H1 (cell line): ENCODE data around the gene CFL2. TPM values are rescaled to one million over a fixed set of nuclear protein-coding genes. Genes with fewer than 3 reads are reported as not detected.

Experiments
- MAX ChIP-seq: IDR thresholded peaks from 2 replicates; pipeline ENCODE4 v1.6.1; 2012; ENCODE audit warnings: inconsistent platforms
- SP1 ChIP-seq: IDR thresholded peaks from 2 replicates; pipeline ENCODE4 v1.6.1; 2011; ENCODE audit warnings: low read depth, low read length
- polyA plus RNA-seq, 7 experiments: library from polyadenylated mRNA; depleted of rRNA in 3 of 7; stranded (reverse) in 5 of 7; unstranded in 2 of 7; fragments of >200 nt in 5 of 7; fragments of 200-250 nt in 2 of 7; gene quantifications; 1 replicate in 5 of 7; 2 replicates in 1 of 7; 4 replicates in 1 of 7; pipeline versions ENCODE4 v1.2.1 to v1.2.3, GENCODE V29; 2011 to 2013; ENCODE audit warnings: missing spikeins in 2 of 7, mixed read lengths in 2 of 7
- total RNA-seq: library from RNA; stranded (reverse); fragmentation: NEBNext Ultra II Directional; extraction: Animal tissue kit (Norgen Biotek cat#: 25700); gene quantifications from 2 replicates; pipeline ENCODE4 v1.2.1, GENCODE V29; 2021

The CFL2 gene
- total and polyA plus RNA-seq, 2 of the 8 experiments (the other 6 are each of a cell fraction or from before 2014, with no cell fraction given) = 9.7 to 20.5 TPM

DNA sequence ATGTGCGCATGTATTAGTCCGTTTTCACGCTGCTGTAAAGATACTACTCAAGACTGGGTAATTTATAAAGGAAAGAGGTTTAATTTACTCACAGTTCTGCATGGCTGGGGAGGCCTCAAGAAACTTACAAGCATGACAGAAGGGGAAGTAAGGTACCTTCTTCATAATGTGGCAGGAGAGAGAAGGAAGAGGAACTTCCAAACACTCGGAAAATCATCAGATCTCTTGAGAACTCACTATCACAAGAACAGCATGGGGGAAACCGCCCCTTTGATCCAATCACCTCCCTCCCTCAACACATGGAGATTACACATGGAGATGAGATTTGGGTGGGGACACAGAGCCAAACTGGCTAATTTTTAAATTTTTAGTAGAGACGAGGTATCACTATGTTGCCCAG, 42.7 kb downstream of the CFL2 start (continued):
- TF ChIP-seq MAX (no peak), SP1 (no peak)
- TF ChIP-seq, all 59 proteins: peak for 0
